WERI-Rb-1 (cell line): ENCODE data around the gene WFDC1.

Experiments used
- DNase-seq: peaks from one replicate; pipeline ENCODE4 v3.0.0-alpha.2; 2020
- H3K27ac ChIP-seq: fragments of 250-450 bp; sonication (Bioruptor Pico); 2 replicates; pipeline ENCODE4 v1.5.1; 2020; ENCODE audit warnings: mild to moderate bottlenecking, moderate library complexity
- H3K27me3 ChIP-seq: fragments of 250-450 bp; sonication (Bioruptor Pico); 2 replicates; pipeline ENCODE4 v1.5.1; 2021; ENCODE audit warnings: mild to moderate bottlenecking, low read depth, moderate library complexity; ENCODE audit not compliant: insufficient read depth, severe bottlenecking
- H3K36me3 ChIP-seq: fragments of 250-450 bp; sonication (Bioruptor Pico); 2 replicates; pipeline ENCODE4 v1.5.1; 2020; ENCODE audit warnings: mild to moderate bottlenecking, moderate library complexity
- H3K4me3 ChIP-seq: 2 replicates; pipeline ENCODE4 v1.5.1; 2011; ENCODE audit warnings: low read depth, mild to moderate bottlenecking, control low read depth, low read length
- H3K9me3 ChIP-seq: fragments of 250-450 bp; sonication (Bioruptor Pico); 2 replicates; pipeline ENCODE4 v1.5.1; 2021; ENCODE audit warnings: mild to moderate bottlenecking, moderate library complexity; ENCODE audit not compliant: severe bottlenecking
- TF ChIP-seq, protein P1 (sequence below): IDR thresholded peaks from 2 replicates; pipeline ENCODE4 v1.5.1; 2011; ENCODE audit warnings: low read depth, mild to moderate bottlenecking, control low read depth, inconsistent platforms, low read length

WFDC1 gene

DNA sequence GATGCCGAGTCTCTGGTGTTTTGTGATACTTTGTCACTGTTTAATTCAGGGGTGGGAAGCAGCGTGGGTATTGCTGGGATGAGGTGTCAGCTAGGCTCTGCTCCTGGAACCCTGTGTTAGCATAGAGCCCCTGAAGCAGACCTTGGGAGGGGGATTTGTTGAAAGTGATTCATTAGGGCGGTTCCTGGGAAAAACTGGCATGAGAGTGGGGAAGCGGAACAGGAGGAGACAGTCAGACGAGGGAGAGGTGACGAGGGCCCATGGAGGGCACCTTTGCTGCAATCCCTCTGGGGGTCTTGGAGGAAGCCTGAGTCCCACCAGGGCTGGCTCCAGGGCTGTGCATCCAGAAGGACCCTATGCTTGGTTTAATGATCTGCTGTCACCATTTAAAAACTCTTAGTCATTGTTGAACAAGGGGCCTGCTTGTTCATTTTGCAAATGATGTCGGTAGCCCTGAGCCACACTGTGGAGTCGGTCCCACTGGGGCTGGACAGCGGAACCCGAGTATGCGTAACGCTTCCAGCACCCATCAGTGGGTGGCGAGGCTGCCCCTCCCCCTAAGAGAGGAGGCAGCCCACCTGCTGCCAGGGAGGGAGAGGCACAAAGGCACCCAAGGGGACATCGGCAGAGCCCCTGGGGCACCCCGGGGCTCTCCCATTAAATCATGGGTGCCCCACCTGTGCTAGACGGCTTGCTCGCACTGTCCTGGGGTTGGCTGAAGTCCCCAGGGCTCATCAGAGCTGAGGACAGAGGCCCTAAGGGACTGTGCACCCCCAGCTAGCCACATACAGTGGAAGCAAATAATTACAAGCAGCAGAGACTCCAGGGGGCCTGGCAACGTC, 35.4 kb downstream of the WFDC1 start:
- Histone ChIP-seq H3K9me3 (no peaks in the 10 kb centered on the region), H3K27ac (no peak overlapping the region), H3K4me3 (no peak overlapping the region), H3K27me3 (no peaks in the 10 kb centered on the region), H3K36me3 (no peaks in the 10 kb centered on the region)
- DNase-seq: no peak
- TF ChIP-seq, protein P1, sequence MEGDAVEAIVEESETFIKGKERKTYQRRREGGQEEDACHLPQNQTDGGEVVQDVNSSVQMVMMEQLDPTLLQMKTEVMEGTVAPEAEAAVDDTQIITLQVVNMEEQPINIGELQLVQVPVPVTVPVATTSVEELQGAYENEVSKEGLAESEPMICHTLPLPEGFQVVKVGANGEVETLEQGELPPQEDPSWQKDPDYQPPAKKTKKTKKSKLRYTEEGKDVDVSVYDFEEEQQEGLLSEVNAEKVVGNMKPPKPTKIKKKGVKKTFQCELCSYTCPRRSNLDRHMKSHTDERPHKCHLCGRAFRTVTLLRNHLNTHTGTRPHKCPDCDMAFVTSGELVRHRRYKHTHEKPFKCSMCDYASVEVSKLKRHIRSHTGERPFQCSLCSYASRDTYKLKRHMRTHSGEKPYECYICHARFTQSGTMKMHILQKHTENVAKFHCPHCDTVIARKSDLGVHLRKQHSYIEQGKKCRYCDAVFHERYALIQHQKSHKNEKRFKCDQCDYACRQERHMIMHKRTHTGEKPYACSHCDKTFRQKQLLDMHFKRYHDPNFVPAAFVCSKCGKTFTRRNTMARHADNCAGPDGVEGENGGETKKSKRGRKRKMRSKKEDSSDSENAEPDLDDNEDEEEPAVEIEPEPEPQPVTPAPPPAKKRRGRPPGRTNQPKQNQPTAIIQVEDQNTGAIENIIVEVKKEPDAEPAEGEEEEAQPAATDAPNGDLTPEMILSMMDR: no peak

DNA sequence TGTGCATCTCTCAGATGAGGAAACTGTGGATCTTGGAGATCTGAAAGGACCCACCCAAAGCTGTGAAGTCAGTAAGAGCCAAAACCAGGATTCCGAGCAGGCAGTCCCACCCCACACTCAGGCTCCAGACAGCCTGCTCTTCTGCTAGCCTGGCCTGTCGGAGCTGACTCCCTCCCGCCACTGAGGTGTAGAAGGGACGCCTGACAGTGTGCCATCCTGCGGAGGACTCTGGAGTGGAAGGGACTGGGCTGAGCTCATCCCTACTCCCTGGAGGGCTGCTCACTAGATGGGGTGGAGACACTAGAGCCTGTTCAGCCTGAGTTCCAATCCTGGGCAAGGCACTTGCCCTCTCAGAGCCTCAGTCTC, 36.0 kb downstream of the WFDC1 start:
- Histone ChIP-seq H3K27ac (no peak overlapping the region), H3K36me3 (no peaks in the 10 kb centered on the region), H3K4me3 (no peak overlapping the region), H3K27me3 (no peaks in the 10 kb centered on the region), H3K9me3 (no peaks in the 10 kb centered on the region)
- TF ChIP-seq, protein P1: no peak
- no peak for DNase-seq

DNA sequence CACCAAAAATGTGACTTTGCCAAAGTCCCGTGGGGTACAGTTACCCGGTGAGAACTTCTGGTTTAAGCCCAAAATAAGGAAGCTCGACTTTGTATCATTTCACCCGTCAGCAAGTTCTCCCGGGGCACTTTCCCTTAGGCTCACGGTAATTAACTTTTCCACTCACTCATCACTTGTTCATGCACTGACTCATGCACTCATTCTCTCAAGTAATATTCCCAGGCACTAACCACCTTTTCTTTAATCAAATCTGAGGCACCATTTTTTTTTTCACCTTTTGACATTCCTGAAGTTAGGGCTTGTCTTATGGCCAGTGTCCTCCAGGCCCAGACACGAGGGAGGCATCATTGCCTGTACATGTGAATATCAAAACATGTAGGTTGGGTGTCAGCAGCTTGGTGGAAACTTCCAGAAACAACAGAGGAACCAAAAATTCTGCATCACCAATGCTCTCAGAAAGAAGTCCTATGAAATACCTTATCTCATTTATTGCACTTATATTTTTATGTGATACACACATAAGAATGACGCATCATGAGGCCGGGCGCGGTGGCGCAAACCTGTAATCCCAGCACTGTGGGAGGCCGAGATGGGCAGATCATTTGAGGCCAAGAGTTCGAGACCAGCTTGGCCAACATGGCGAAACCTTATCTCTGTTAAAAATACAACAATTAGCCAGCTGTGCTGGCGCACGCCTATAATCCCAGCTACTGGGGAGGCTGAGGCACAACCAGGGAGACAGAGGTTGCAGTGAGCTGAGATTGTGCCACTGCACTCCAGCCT, 37.5 kb downstream of the WFDC1 start:
- TF ChIP-seq, protein P1: no peak
- Histone ChIP-seq H3K27me3 (no peaks in the 10 kb centered on the region), H3K36me3 (no peaks in the 10 kb centered on the region), H3K4me3 (no peak overlapping the region), H3K9me3 (no peaks in the 10 kb centered on the region), H3K27ac (no peak overlapping the region)
- DNase-seq: no peak

DNA sequence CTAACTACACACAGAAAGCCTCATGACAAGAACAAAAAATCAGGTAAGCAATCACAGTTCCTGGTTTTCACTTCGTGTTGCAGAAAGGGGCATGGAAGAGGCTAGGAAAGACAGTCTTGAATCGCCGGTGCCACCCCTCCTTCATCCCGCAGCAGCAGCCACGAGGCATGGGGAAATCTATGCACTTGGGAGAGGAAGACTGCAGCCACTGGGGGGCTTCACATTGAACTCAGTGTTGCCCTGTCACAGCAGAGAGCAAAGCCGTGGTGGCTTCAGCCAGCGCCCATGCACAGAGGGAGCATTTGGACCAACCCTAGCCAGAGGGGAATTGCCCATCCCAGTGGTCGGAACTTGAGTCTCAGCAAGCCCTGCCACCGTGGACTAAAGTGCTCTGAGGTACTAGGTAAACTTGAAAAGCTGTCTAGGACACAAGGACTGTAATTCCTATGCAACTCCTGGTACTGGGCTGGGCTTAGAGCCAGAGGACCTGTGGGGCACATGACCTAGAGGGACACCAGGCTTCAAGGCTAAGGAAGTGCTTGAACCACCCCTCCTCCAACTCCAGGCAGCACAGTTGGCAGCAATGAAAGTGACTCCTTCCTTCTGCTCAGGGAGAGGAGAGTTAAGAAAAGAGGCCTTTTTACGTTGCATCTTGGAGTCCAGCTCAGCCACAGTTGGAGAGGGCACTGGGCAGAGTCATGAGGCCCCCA, 38.5 kb downstream of the WFDC1 start:
- H3K27ac ChIP-seq: no peak overlapping the region
- H3K36me3 ChIP-seq: no peaks in the 10 kb centered on the region
- DNase-seq: peak; percentile 9

DNA sequence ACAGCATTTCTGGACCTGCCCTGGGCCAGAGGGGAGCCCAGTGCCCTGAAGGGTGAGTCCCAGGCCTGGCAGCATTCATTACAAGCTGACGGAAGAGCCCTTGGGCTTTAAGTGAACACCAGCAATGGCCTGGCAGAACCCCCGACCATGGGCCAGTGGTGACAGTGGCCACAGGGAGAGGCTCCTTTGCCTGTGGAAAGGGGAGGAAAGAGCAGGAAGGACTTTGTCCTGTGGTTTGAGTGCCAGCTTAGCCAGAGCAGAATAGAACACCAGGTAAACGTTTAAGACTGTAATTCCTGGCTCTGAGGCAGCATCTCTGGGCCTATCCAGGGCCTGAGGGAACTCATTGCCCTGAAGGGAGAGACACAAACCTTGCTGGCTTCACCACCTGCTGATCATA, 39.4 kb downstream of the WFDC1 start:
- H3K36me3 ChIP-seq: no peaks in the 10 kb centered on the region
- no peak for DNase-seq
- TF ChIP-seq, protein P1: no peak
- H3K27me3 ChIP-seq: no peaks in the 10 kb centered on the region
- no peak overlapping the region for H3K27ac ChIP-seq
- no peak overlapping the region for H3K4me3 ChIP-seq
- no peaks in the 10 kb centered on the region for H3K9me3 ChIP-seq

More for the DNA sequence above, 38.5 kb downstream of the WFDC1 start:
- no peaks in the 10 kb centered on the region for H3K9me3 ChIP-seq
- H3K27me3 ChIP-seq: no peaks in the 10 kb centered on the region
- TF ChIP-seq, protein P1: no peak
- no peak overlapping the region for H3K4me3 ChIP-seq
